ENCODE results near the gene SEMA5B.

The SEMA5B gene

GRCh38 chr3:122882361-122882947 is 145.1 kb downstream of the SEMA5B start:
- DNase-seq, result no peak

- no peak for DNase-seq
Measured at GRCh38 chr3:122880624-122881023, 146.9 kb downstream of the SEMA5B start.

GRCh38 chr3:122880173-122880572 is 147.4 kb downstream of the SEMA5B start:
- no peak for DNase-seq

- DNase-seq, result no peak
Measured at GRCh38 chr3:122875547-122876127, 151.9 kb downstream of the SEMA5B start.

GRCh38 chr3:122873741-122874515 is 153.6 kb downstream of the SEMA5B start:
- DNase-seq, result no peak

GRCh38 chr3:122868322-122868721 is 159.2 kb downstream of the SEMA5B start:
- DNase-seq, result no peak

GRCh38 chr3:122864498-122864897 is 163.1 kb downstream of the SEMA5B start:
- DNase-seq, result no peak

- DNase-seq, result no peak
Measured at GRCh38 chr3:122862381-122862780, 165.2 kb downstream of the SEMA5B start.
